ENCODE results near the gene RANBP17.
"Not testable (repeated sequence)": the region's sequence is repeated elsewhere in the genome, so short reads cannot be mapped to it uniquely, and the experiment has no call there.

The RANBP17 gene

DNA sequence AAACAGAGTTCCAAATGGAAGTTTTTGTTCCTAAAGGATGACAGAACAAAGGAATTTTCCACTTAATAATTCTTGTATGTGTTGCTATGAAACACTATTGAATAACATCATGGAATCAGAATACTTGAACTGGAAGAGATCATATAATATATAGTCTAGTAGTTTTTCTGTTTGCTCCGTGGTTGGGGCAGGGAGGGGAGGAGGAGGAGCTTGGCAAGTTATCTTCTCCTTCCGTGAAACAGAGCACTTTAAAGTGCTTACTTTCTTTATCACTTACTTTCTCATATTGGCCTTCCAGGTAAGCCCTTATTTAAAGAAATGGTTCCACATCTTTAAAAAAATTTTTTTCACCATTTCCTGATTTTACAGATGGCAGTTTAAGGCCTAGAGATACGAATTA is 281.4 kb downstream of the RANBP17 start:
- in situ Hi-C loops (cut with HindIII; ENCODE audit: low sequenced_read_pairs), result no loop called here

GRCh38 chr5:171143926-171144325 is 282.1 kb downstream of the RANBP17 start:
- in situ Hi-C loops (cut with HindIII; ENCODE audit: low sequenced_read_pairs), result no loop called here

DNA sequence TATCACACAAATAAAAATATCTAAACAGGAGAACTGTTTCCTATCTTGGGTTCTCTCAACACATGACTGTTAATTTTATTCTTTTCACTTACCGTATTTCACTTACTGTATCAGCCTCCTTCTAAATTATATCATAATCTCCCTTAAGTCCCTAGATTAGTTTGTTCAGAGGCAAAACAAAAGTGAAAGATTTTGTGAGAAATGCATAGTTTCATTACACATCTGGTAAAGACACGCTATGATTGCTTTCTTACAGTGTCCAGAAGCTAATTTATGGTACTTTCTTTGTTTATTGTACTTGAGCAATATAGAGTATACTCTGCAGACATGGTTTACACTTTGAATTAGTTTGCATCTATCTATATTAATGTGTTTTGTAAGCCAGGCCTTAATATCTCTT is 287.5 kb downstream of the RANBP17 start:
- in situ Hi-C loops (cut with HindIII; ENCODE audit: low sequenced_read_pairs), result loop anchor here (5.0 kb wide), 2 partner anchors 48 to 57 kb away; no protein-coding TSS in a partner anchor

DNA sequence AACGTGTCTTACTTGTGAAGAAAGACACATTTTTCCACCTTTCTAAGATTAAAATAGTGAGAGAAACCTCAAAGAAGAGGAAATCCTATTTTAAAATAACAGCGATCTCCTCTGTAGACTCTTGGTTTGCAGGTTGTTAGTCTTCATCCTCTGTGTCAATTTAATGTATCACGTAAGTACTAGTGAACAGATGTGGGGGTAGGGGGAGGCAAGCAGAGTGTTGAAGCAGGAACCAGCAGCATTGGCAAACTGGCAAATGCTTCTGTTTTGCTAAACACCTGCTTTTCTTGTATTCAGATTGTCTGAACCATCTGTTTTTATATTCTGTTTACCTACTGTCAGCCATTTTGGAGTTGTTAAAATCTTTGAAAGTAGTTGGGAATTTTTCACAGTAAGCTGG is 288.0 kb downstream of the RANBP17 start:
- in situ Hi-C loops (cut with HindIII; ENCODE audit: low sequenced_read_pairs), result loop anchor here (5.0 kb wide), 2 partner anchors 48 to 57 kb away; no protein-coding TSS in a partner anchor

GRCh38 chr5:171152382-171152781 is 290.6 kb downstream of the RANBP17 start:
- in situ Hi-C loops (cut with HindIII; ENCODE audit: low sequenced_read_pairs), result no loop called here

DNA sequence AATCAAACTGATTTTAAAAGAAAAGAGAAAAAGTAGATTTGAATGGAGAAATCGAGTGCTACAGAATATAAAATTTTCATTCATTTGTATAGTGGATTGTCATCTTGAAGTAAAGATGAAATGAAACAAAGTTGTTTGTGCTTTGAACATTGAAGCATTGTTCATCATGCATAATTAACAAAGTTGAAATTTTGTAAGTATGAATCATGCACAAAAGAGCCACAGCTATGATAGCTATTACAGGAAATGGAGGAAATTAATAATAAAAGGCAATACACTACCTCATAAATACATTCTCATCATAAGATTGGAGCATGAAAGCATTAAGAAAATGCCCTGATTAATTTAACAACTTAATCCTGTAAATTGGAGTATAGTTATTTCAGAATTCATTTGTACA is 293.8 kb downstream of the RANBP17 start:
- in situ Hi-C loops (cut with HindIII; ENCODE audit: low sequenced_read_pairs), result no loop called here

GRCh38 chr5:171157276-171157675 is 295.5 kb downstream of the RANBP17 start:
- in situ Hi-C loops (cut with HindIII; ENCODE audit: low sequenced_read_pairs), result no loop called here

DNA sequence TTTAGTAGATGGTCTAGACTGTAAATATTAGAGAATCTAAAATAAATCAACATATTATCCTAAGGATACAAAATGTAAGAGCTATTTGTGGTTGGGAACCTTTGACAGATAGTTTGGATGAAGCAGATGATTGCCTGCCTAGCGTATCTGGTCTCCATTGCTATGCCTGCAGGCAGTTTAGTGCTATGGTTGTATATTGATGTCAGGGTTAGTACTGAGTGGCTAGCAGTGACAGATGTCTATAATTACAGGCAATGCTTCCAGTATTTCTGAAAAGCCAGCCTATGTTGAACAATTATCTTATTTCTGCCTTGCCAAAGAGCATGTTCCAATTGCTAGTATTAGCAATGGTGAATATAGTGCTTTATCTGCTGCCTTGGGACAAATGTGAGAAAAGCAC is 296.0 kb downstream of the RANBP17 start:
- in situ Hi-C loops (cut with HindIII; ENCODE audit: low sequenced_read_pairs), result no loop called here

- in situ Hi-C loops (cut with HindIII; ENCODE audit: low sequenced_read_pairs), result no loop called here
Observed at GRCh38 chr5:171158581-171158980, 296.8 kb downstream of the RANBP17 start.

GRCh38 chr5:171162165-171162564 is 300.3 kb downstream of the RANBP17 start:
- in situ Hi-C loops (cut with HindIII; ENCODE audit: low sequenced_read_pairs), result no loop called here

DNA sequence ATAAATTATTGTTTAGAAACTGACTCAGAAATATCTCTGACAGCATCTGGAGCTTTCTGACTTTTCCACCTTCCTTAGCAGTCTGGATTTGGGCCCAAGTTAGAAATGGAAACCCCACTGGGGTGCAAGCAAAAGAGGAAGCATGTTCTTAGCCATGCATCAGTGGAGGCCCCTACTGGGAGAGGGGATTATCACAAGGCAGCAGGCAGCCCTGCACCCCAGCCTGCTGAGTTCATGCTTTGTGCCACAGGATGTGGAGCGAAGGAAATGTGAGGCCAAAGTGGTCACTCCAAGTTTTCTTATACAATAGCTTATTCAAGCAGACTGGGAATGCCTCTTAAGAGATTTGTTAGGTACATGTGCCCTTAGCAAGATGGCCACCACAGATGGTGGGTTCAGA is 300.8 kb downstream of the RANBP17 start:
- in situ Hi-C loops (cut with HindIII; ENCODE audit: low sequenced_read_pairs), result no loop called here

DNA sequence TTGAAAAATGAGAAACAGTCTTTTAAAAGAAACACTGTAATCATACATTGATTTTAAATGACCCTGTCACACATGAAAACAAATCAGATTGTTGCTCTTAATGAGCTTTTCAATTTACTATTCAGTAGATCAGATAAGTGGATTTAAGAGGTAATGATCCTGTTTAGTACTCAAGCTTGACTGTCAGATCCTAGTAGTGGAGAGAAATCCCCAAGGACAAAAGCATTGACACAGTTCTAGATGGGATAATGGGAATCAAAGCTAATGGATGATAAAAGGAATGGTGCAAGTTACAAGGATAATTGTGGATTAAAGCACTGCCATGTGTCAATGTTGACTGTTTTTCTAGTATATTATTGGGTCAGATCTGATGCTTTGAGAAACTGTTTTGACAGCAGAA is 304.9 kb downstream of the RANBP17 start:
- in situ Hi-C loops (cut with HindIII; ENCODE audit: low sequenced_read_pairs), result loop anchor here (5.0 kb wide), 1 partner anchor 106 kb away; no protein-coding TSS in a partner anchor

GRCh38 chr5:171168171-171168570 is 306.4 kb downstream of the RANBP17 start:
- in situ Hi-C loops (cut with HindIII; ENCODE audit: low sequenced_read_pairs), result loop anchor here (5.0 kb wide), 1 partner anchor 104 kb away; no protein-coding TSS in a partner anchor

DNA sequence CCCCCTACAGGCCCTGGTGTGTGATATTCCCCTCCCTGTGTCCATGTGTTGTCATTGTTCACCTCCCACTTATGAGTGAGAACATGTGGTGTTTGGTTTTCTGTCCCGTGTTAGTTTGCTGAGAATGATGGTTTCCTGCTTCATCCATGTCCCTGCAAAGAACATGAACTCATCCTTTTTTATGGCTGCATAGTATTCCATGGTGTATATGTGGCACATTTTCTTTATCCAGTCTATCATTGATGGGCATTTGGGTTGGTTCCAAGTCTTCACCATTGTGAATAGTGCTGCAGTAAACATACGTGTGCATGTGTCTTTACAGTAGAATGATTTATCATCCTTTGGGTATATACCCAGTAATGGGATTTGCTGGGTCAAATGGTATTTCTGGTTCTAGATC is 313.1 kb downstream of the RANBP17 start:
- in situ Hi-C loops (cut with HindIII; ENCODE audit: low sequenced_read_pairs), result not testable (repeated sequence)

GRCh38 chr5:171175746-171176145 is 313.9 kb downstream of the RANBP17 start:
- in situ Hi-C loops (cut with HindIII; ENCODE audit: low sequenced_read_pairs), result no loop called here

DNA sequence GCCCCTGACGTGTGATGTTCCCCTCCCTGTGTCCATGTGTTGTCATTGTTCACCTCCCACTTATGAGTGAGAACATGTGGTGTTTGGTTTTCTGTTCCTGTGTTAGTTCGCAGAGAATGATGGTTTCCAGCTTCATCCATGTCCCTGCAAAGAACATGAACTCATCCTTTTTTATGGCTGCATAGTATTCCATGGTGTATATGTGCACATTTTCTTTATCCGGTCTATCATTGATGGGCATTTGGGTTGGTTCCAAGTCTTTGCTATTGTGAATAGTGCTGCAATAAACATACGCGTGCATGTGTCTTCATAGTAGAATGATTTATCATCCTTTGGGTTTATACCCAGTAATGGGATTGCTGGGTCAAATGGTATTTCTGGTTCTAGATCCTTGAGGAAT is 316.4 kb downstream of the RANBP17 start:
- in situ Hi-C loops (cut with HindIII; ENCODE audit: low sequenced_read_pairs), result not testable (repeated sequence)

- in situ Hi-C loops (cut with HindIII; ENCODE audit: low sequenced_read_pairs), result no loop called here
Observed at GRCh38 chr5:171188016-171188415, 326.2 kb downstream of the RANBP17 start.

GRCh38 chr5:171189442-171189841 is 327.6 kb downstream of the RANBP17 start:
- in situ Hi-C loops (cut with HindIII; ENCODE audit: low sequenced_read_pairs), result no loop called here

- in situ Hi-C loops (cut with HindIII; ENCODE audit: low sequenced_read_pairs), result no loop called here
Observed at GRCh38 chr5:171192111-171192510, 330.3 kb downstream of the RANBP17 start.

- in situ Hi-C loops (cut with HindIII; ENCODE audit: low sequenced_read_pairs), result no loop called here
Observed at GRCh38 chr5:171201310-171201709, 339.5 kb downstream of the RANBP17 start.

DNA sequence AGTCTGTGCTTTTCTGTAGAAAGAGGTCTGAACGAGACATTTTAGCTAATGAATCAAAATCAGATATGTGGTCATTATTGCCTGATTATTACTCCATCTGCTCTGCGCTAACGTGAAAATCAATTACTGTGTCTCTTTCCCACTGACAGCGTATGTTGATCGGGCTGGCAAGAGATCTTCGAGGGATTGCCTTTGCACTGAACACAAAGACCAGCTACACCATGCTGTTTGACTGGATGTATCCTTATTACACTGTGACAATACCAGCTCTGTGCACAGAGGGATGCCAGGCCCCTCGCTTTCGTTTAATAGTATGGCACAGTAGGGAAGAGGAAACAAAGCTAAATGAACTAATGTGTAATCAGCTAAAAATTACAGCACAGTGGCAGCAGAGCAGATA is 343.6 kb downstream of the RANBP17 start:
- in situ Hi-C loops (cut with HindIII; ENCODE audit: low sequenced_read_pairs), result no loop called here

GRCh38 chr5:171207256-171207847 is 345.5 kb downstream of the RANBP17 start:
- in situ Hi-C loops (cut with HindIII; ENCODE audit: low sequenced_read_pairs), result no loop called here

DNA sequence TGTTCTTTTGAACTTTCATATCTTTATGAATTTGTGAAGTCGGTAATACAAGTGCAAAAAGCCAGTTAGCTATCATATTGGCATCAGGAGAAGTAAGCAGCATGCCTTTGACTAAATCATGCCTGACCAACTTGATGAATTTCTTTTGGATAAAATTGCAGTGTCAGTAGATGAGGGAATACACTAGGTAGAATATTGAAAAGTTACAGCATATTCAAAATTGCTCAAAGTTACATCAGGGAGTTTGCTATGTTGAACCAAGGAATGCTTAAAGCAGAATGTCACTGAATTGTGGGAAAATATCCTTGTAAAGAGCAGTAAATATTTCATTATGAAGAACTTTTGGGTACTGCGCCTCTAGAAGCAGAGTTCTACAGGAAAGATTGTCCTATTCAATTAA is 360.1 kb downstream of the RANBP17 start:
- in situ Hi-C loops (cut with HindIII; ENCODE audit: low sequenced_read_pairs), result no loop called here
